LNCAP (cell line): ENCODE measurements around the gene CYTH1.

ENCODE experiments used
- TF ChIP-seq, protein P1 (sequence below): fragments of 450-650 bp; IDR thresholded peaks from 2 replicates; pipeline ENCODE4 v1.5.1; 2017; ENCODE audit warnings: mild to moderate bottlenecking

The CYTH1 gene

GRCh38 chr17:78655251-78655940, 126.7 kb downstream of the CYTH1 start:
- TF ChIP-seq, protein P1, sequence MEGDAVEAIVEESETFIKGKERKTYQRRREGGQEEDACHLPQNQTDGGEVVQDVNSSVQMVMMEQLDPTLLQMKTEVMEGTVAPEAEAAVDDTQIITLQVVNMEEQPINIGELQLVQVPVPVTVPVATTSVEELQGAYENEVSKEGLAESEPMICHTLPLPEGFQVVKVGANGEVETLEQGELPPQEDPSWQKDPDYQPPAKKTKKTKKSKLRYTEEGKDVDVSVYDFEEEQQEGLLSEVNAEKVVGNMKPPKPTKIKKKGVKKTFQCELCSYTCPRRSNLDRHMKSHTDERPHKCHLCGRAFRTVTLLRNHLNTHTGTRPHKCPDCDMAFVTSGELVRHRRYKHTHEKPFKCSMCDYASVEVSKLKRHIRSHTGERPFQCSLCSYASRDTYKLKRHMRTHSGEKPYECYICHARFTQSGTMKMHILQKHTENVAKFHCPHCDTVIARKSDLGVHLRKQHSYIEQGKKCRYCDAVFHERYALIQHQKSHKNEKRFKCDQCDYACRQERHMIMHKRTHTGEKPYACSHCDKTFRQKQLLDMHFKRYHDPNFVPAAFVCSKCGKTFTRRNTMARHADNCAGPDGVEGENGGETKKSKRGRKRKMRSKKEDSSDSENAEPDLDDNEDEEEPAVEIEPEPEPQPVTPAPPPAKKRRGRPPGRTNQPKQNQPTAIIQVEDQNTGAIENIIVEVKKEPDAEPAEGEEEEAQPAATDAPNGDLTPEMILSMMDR = no peak

DNA sequence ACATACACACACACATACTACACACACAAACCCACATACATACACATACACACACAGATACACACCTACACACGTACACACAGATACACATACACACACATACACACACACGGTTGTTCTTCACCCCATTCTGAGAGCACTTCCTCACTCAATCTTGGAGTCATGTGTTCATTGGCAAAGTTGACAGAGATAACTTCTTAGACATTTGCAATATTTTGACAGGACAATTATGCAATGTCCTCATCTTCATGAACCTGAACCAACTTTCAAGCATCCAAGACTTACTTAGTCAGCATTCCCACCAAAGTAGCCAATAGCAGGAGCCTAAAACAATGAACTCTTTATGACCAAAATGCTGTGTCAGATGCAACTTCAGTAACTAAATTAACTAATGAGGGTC, 127.7 kb downstream of the CYTH1 start:
- TF ChIP-seq, protein P1 = no peak

- TF ChIP-seq, protein P1 = no peak
Observed at GRCh38 chr17:78653382-78653781, 128.7 kb downstream of the CYTH1 start.

GRCh38 chr17:78652913-78653312, 129.2 kb downstream of the CYTH1 start:
- TF ChIP-seq, protein P1 = no peak

GRCh38 chr17:78652024-78652423, 130.0 kb downstream of the CYTH1 start:
- TF ChIP-seq, protein P1 = no peak

DNA sequence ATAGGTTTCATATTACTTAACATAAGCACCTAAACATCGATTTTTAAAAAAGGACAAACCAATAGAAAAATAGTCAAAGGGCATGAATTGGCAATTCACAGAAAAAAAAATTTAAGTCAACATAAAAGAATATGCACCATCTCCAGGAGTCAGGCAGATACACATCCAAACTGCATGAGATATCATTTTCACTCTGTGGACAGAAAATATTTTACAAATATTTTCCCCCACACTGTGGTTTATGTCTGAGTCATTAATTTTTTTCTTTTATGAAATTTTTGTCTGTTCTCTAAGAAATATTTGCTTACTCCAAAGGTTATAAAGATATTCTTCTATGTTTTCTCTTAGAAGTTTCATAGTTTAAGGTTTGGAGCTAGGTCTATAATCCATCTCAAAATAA, 130.5 kb downstream of the CYTH1 start:
- TF ChIP-seq, protein P1 = no peak

GRCh38 chr17:78650093-78650715, 131.9 kb downstream of the CYTH1 start:
- TF ChIP-seq, protein P1 = no peak
